Smooth muscle cell (in vitro differentiated cells): ENCODE data around the gene PKIG. TPM values are rescaled to one million over a fixed set of nuclear protein-coding genes. Genes with fewer than 3 reads are reported as not detected.

Experiments used
- DNase-seq: peaks from one replicate; lab custom pipeline; 2025; ENCODE audit not compliant: unreplicated experiment; lab: John Stamatoyannopoulos, UW
- H2AFZ ChIP-seq: fragments of 200-600 bp; sonication (generic); 2 replicates; pipeline ENCODE4 v1.6.0; 2016; ENCODE audit warnings: antibody characterized with exemption, low read depth, mild to moderate bottlenecking
- H3F3A ChIP-seq: fragments of 200-600 bp; sonication (generic); 2 replicates; pipeline ENCODE4 v1.6.0; 2017; ENCODE audit warnings: antibody characterized with exemption, low read depth
- H3K27ac ChIP-seq: fragments of 200-600 bp; sonication (generic); 2 replicates; pipeline ENCODE4 v1.5.1; 2016; ENCODE audit warnings: low read depth, mild to moderate bottlenecking
- H3K27me3 ChIP-seq: fragments of 200-600 bp; sonication (generic); 2 replicates; pipeline ENCODE4 v1.6.1; 2016; ENCODE audit warnings: low read depth, mild to moderate bottlenecking
- H3K36me3 ChIP-seq: fragments of 200-600 bp; sonication (generic); 2 replicates; pipeline ENCODE4 v1.5.1; 2016; ENCODE audit warnings: low read depth
- H3K4me1 ChIP-seq: fragments of 200-600 bp; sonication (generic); 2 replicates; pipeline ENCODE4 v1.5.1; 2016; ENCODE audit warnings: low read depth
- H3K4me2 ChIP-seq: fragments of 200-600 bp; sonication (generic); 2 replicates; pipeline ENCODE4 v1.6.0; 2016; ENCODE audit warnings: mild to moderate bottlenecking
- H3K4me3 ChIP-seq: fragments of 200-600 bp; sonication (generic); 2 replicates; pipeline ENCODE4 v1.5.1; 2016; ENCODE audit warnings: mild to moderate bottlenecking
- H3K79me2 ChIP-seq: fragments of 200-600 bp; sonication (generic); 2 replicates; pipeline ENCODE4 v1.6.0; 2016; ENCODE audit warnings: low read depth, mild to moderate bottlenecking
- H3K9ac ChIP-seq: fragments of 200-600 bp; sonication (generic); 2 replicates; pipeline ENCODE4 v1.6.0; 2016; ENCODE audit warnings: low read depth
- H3K9me3 ChIP-seq: fragments of 200-600 bp; sonication (generic); replicated peaks from 2 replicates; pipeline ENCODE4 v1.5.1; 2016; ENCODE audit warnings: low read depth
- H4K20me1 ChIP-seq: fragments of 200-600 bp; sonication (generic); 2 replicates; pipeline ENCODE4 v1.6.0; 2016; ENCODE audit warnings: low read depth
- CTCF ChIP-seq: fragments of 200-600 bp; sonication (generic); IDR thresholded peaks from 2 replicates; pipeline ENCODE4 v1.5.1; 2017; ENCODE audit warnings: borderline replicate concordance, mild to moderate bottlenecking, antibody characterized with exemption; ENCODE audit not compliant: insufficient read depth, poor library complexity, severe bottlenecking
- WGBS: methylation state at CpG from one replicate; pipeline ENCODE4 v1.1.7; 2016; ENCODE audit warnings: low lambda C conversion rate; 5-methylcytosine and 5-hydroxymethylcytosine counted together
- polyA plus RNA-seq: library from polyadenylated mRNA; unstranded; fragments of >200 nt; fragmentation: Nextera tagmentation; extraction: Ambion mirVana; gene quantifications from 2 replicates; pipeline ENCODE4 v1.2.1, GENCODE V29; 2016
- total RNA-seq: library from RNA; depleted of rRNA; stranded (reverse); fragments of >200 nt; gene quantifications from 2 replicates; pipeline ENCODE4 v1.2.3, GENCODE V29; 2014

Gene PKIG
- total and polyA plus RNA-seq, 2 experiments from 2014 or later: 68.9 to 86.1 TPM

DNA sequence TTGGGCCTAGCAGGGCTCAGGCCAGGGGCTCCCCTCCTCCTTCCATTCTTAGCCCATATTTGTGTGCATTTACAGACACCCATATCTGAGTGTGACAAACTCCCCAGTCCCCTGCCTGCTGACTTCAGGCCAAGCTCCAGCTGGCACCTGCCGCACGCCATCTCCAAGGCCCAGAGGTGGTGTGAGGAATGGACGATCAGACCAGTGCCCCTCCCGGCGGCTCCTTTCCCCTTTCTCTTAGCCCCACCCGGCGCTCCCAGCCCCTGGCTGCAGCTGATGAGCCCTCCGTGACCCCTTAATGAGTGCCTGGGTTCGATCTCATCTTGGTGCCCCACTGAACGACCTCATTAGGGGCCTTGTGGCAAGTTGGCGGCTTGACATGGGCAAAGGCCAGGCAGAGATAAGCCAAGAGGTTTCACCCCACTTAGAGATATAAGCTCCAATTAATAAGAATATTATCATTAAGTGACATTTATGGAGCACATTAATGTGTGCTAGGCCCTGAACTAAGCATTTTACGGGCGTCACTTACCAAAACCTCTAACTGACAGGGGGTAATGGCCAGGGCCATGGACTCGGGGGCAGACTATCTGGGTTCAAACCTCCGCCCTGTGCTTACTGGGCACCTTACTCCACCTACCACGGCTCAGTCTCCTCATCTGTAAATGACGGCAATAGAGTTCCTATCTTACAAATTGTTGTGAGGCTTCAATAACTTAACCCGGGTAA is 51.7 kb downstream of the PKIG start:
- Histone ChIP-seq H3K36me3 (no peaks in the 10 kb centered on the region), H3K27me3 (no peaks in the 10 kb centered on the region), H3K4me1 (no peaks in the 10 kb centered on the region), H3K27ac (no peak overlapping the region), H3F3A (no peaks in the 10 kb centered on the region), H2AFZ (no peak overlapping the region), H3K9me3 (no peaks in the 10 kb centered on the region), H3K4me2 (no peak overlapping the region), H4K20me1 (no peaks in the 10 kb centered on the region), H3K79me2 (no peaks in the 10 kb centered on the region), H3K9ac (no peak overlapping the region), H3K4me3 (no peak overlapping the region)
- WGBS: 92% methylated on average over 18 of the region's 18 CpGs
- TF ChIP-seq CTCF: no peak
- DNase-seq: no peak

DNA sequence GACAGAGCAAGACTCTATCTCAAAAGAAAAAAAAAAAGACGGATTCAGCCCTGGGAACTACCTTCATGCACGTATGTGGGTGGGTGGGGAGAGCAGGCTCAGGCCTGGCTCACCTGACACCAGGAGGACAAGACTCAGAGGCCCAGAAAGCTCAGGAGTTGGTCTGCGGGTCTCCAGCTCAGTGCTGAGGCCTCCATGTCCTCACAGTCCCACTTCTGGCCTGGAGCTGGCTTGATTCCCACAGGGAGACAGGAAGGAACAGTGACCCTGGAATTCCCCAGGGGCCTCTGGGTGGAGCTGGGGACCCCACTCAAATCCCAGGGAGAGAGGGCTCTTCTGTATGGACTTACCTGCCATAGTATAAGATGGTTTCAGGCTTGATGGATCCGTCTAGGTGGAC is 53.5 kb downstream of the PKIG start:
- no peaks in the 10 kb centered on the region for H3K36me3 ChIP-seq
- H4K20me1 ChIP-seq: no peaks in the 10 kb centered on the region
- no peak overlapping the region for H2AFZ ChIP-seq
- no peaks in the 10 kb centered on the region for H3K9me3 ChIP-seq
- H3K9ac ChIP-seq: no peak overlapping the region
- no peak overlapping the region for H3K4me3 ChIP-seq
- no peaks in the 10 kb centered on the region for H3K79me2 ChIP-seq
- no peaks in the 10 kb centered on the region for H3K27me3 ChIP-seq
- H3K27ac ChIP-seq: no peak overlapping the region
- no peaks in the 10 kb centered on the region for H3F3A ChIP-seq
- no peak for DNase-seq
- no peak for TF ChIP-seq CTCF
- no peaks in the 10 kb centered on the region for H3K4me1 ChIP-seq
- 92% methylated on average over 4 of the region's 4 CpGs for WGBS
- no peak overlapping the region for H3K4me2 ChIP-seq

DNA sequence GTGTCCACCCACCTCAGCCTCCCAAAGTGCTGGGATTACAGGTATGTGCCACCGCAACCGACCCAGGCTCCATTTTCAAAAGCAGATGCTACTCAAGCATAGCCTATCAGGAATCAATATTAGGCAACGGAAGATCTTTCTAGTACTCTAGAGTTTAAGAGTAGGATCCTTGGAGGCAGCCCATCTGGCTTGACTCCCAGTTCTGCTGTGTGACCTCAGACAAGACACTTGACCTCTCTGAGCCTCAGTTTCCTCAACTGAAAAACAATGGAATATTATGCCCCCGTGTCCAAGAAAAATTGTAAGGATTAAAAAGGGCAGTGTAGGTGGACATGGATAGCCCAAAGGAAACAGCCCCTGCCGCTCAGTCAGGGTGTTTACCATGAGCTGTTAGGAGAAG is 54.7 kb downstream of the PKIG start:
- H3K27me3 ChIP-seq: no peaks in the 10 kb centered on the region
- H3K4me3 ChIP-seq: no peak overlapping the region
- H3K9ac ChIP-seq: no peak overlapping the region
- H3K4me2 ChIP-seq: no peak overlapping the region
- no peak for DNase-seq
- H2AFZ ChIP-seq: no peak overlapping the region
- H3F3A ChIP-seq: no peaks in the 10 kb centered on the region
- no peaks in the 10 kb centered on the region for H3K36me3 ChIP-seq
- H3K9me3 ChIP-seq: no peaks in the 10 kb centered on the region
- TF ChIP-seq CTCF: no peak
- 96% methylated on average over 5 of the region's 5 CpGs for WGBS
- H4K20me1 ChIP-seq: no peaks in the 10 kb centered on the region
- H3K4me1 ChIP-seq: peaks cover 3% of the 10 kb centered on the region
- H3K79me2 ChIP-seq: no peaks in the 10 kb centered on the region
- no peak overlapping the region for H3K27ac ChIP-seq
